ENCODE data around the gene NPFF.
A peak's percentile ranks its signal among the peaks of the same experiment; 100 is the strongest.

NPFF gene

GRCh38 chr12:53504004-53504920, 3.0 kb downstream of the NPFF start:
- DNase-seq (ENCODE audit: extremely low read depth, low read depth): no peak
- no peak for TF ChIP-seq CTCF (IDR thresholded peaks at IDR 0.05; ENCODE audit: low read depth, low read length)

- DNase-seq (ENCODE audit: extremely low read depth, low read depth): no peak
- no peak for TF ChIP-seq CTCF (IDR thresholded peaks at IDR 0.05; ENCODE audit: low read depth, low read length)
Observed at GRCh38 chr12:53502983-53503728, 4.1 kb downstream of the NPFF start.

DNA sequence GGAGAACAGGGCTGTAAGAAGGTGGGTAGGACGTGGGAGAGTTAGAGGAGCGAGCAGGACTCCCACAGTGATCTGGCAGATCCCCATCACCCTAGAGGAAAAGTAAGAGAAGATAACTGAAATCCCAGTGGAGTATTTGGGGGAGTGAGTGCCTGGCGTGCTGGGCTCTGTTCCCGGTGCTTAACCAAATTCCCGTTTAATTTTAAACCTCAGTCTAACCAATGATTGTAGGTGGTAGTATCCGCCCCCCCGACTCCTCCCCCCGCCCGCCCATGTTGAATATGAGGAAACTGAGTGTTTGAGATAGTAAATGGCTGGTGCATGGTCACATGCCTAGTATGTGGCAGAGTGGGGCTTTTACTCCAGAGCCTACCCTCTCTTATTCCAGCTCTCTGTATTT, 5.0 kb downstream of the NPFF start:
- no peak for DNase-seq (ENCODE audit: extremely low read depth, low read depth)
- TF ChIP-seq CTCF (IDR thresholded peaks at IDR 0.05; ENCODE audit: low read depth, low read length): no peak

GRCh38 chr12:53501615-53502181, 5.6 kb downstream of the NPFF start:
- no peak for TF ChIP-seq CTCF (IDR thresholded peaks at IDR 0.05; ENCODE audit: low read depth, low read length)
- DNase-seq (ENCODE audit: extremely low read depth, low read depth): no peak

DNA sequence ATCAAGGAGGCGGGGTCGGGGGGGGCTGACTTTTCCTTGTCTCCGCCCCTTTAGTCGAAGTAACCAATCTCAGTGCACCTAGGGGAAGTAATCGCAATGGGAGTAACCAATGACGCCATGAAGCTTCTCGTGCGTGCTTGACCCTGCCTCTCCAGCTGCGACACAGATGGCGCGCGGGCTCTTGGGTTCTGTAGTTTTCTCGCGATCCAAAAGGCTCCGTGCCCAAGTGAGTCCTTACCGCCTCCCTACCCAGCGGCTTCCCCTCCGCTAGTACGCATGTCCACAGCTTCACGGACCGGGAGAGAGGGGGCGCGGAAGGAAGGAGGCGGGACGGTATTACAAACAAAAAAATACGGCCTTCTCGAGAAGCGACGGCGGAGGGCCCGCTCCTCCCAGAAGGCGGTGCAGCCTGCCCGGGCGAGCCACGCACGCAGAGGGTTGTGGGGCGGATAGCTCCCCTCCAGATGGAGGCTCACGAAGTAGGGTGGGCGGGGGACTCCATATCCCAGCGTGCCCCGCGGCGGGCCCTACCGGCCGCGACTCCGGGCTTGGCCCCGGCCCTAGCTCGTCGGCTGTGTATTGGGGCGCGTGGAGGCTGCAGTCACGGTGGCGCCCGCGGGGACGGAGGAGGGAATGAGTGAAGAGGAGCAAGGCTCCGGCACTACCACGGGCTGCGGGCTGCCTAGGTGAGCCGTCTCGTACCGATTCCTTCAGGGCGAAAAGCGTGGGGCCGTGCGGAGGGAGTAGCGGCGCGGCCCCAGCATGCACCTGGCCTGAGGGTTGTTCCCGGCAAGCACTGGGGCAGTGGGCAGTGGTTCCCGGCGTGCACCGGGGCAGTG, 6.3 kb downstream of the NPFF start, which contains the start of gene TARBP2:
Gene TARBP2 (plus strand): TSS at position 508 of the 839 bp plus-strand sequence. CDS start 126 bp downstream, at position 634.
- peak; percentile 99 for DNase-seq (ENCODE audit: extremely low read depth, low read depth)
- no peak for TF ChIP-seq CTCF (IDR thresholded peaks at IDR 0.05; ENCODE audit: low read depth, low read length)

- DNase-seq (ENCODE audit: extremely low read depth, low read depth): peak; percentile 59
- TF ChIP-seq CTCF (IDR thresholded peaks at IDR 0.05; ENCODE audit: low read depth, low read length): no peak
Observed at GRCh38 chr12:53500142-53500775, 7.0 kb downstream of the NPFF start.

All from AG09319 (cell line).